WTC11 (cell line): Measurements from ENCODE around the gene NCKAP5. TPM values are rescaled to one million over a fixed set of nuclear protein-coding genes. Genes with fewer than 3 reads are reported as not detected.

Experiments used
- ATAC-seq: fragments of 200-7000 bp; cut with Tn5 transposase; 2 replicates; pipeline ENCODE4 v1.10.0; 2021; ENCODE audit warnings: mild to moderate bottlenecking, moderate library complexity
- CTCF ChIA-PET: fragments of 300-600 bp; sonication (Branson Sonifier 250); formaldehyde crosslinking; loops from one replicate; lab custom pipeline; 2021; ENCODE audit warnings: antibody characterized with exemption; lab: Charles Lee
- POLR2A ChIA-PET: fragments of 350-600 bp; sonication (Branson Sonifier 250); formaldehyde crosslinking; loops from one replicate; lab custom pipeline; 2021; ENCODE audit warnings: antibody characterized with exemption; lab: Charles Lee
- DNase-seq: peaks from one replicate; pipeline ENCODE4 v3.0.0; 2021; ENCODE audit warnings: low spot score
- H3K27ac Mint-ChIP-seq: 2 replicates; pipeline ENCODE4 v1.8.0; 2021; ENCODE audit warnings: mixed read lengths
- H3K27me3 Mint-ChIP-seq: 2 replicates; pipeline ENCODE4 v1.8.0; 2021; ENCODE audit warnings: low read depth, mild to moderate bottlenecking, moderate library complexity, mixed read lengths
- H3K36me3 Mint-ChIP-seq: 2 replicates; pipeline ENCODE4 v1.8.0; 2021; ENCODE audit warnings: mixed read lengths
- H3K4me1 Mint-ChIP-seq: 2 replicates; pipeline ENCODE4 v1.8.0; 2022; ENCODE audit warnings: mixed read lengths
- H3K4me3 Mint-ChIP-seq: 2 replicates; pipeline ENCODE4 v1.8.0; 2021; ENCODE audit warnings: mild to moderate bottlenecking, moderate library complexity, mixed read lengths
- H3K9me3 Mint-ChIP-seq: 2 replicates; pipeline ENCODE4 v1.8.0; 2021; ENCODE audit warnings: mixed read lengths
- ARID4B ChIP-seq: sonication (generic); formaldehyde crosslinking; IDR thresholded peaks from 2 replicates; pipeline ENCODE4 v1.8.0; 2023; ENCODE audit warnings: missing genetic modification reagents, mild to moderate bottlenecking, borderline replicate concordance
- CREM ChIP-seq: sonication (generic); formaldehyde crosslinking; IDR thresholded peaks from 2 replicates; pipeline ENCODE4 v1.8.1; 2022; ENCODE audit warnings: mild to moderate bottlenecking, missing genetic modification reagents, moderate library complexity
- E2F4 ChIP-seq: sonication (generic); formaldehyde crosslinking; IDR thresholded peaks from 2 replicates; pipeline ENCODE4 v1.8.1; 2022; ENCODE audit warnings: low read depth, mild to moderate bottlenecking, moderate library complexity, missing genetic modification reagents, borderline replicate concordance
- ETV6 ChIP-seq: sonication (generic); formaldehyde crosslinking; IDR thresholded peaks from 2 replicates; pipeline ENCODE4 v1.8.1; 2022; ENCODE audit warnings: mild to moderate bottlenecking, missing genetic modification reagents
- GABPB1 ChIP-seq: sonication (generic); formaldehyde crosslinking; IDR thresholded peaks from 2 replicates; pipeline ENCODE4 v1.8.1; 2023; ENCODE audit warnings: mild to moderate bottlenecking, missing genetic modification reagents
- HMGA2 ChIP-seq: fragments of 250-450 bp; sonication (Bioruptor Pico); IDR thresholded peaks from 2 replicates; pipeline ENCODE4 v1.4.0; 2021; ENCODE audit warnings: mild to moderate bottlenecking, moderate library complexity
- NR2C2 ChIP-seq: sonication (generic); formaldehyde crosslinking; IDR thresholded peaks from 2 replicates; pipeline ENCODE4 v1.8.0; 2022; ENCODE audit warnings: mild to moderate bottlenecking, missing genetic modification reagents
- RELA ChIP-seq: sonication (generic); formaldehyde crosslinking; IDR thresholded peaks from 2 replicates; pipeline ENCODE4 v1.8.1; 2022; ENCODE audit warnings: missing genetic modification reagents, mild to moderate bottlenecking, borderline replicate concordance
- SP1 ChIP-seq: sonication (generic); formaldehyde crosslinking; conservative IDR thresholded peaks from 2 replicates; pipeline ENCODE4 v1.8.1; 2022; ENCODE audit warnings: missing genetic modification reagents
- TEAD4 ChIP-seq: sonication (generic); formaldehyde crosslinking; IDR thresholded peaks from 2 replicates; pipeline ENCODE4 v1.8.0; 2022; ENCODE audit warnings: mild to moderate bottlenecking, missing genetic modification reagents
- ZNF121 ChIP-seq: sonication (generic); formaldehyde crosslinking; IDR thresholded peaks from 2 replicates; pipeline ENCODE4 v1.8.0; 2023; ENCODE audit warnings: missing genetic modification reagents
- ZNF219 ChIP-seq: sonication (generic); formaldehyde crosslinking; IDR thresholded peaks from 2 replicates; pipeline ENCODE4 v1.8.0; 2023; ENCODE audit warnings: missing genetic modification reagents, mild to moderate bottlenecking, borderline replicate concordance
- ZSCAN18 ChIP-seq: fragments of 250-450 bp; sonication (Bioruptor Pico); IDR thresholded peaks from 2 replicates; pipeline ENCODE4 v2.1.2; 2022; ENCODE audit warnings: mild to moderate bottlenecking, moderate library complexity
- total RNA-seq: library from RNA; stranded (reverse); gene quantifications from 3 replicates; pipeline ENCODE4 v1.2.3, GENCODE V29; 2021
- TF ChIP-seq, protein P1 (sequence below): sonication (generic); formaldehyde crosslinking; IDR thresholded peaks from 2 replicates; pipeline ENCODE4 v1.8.1; 2022; ENCODE audit warnings: mild to moderate bottlenecking, missing genetic modification reagents, moderate library complexity, borderline replicate concordance
- TF ChIP-seq, protein P2 (sequence below): sonication (generic); formaldehyde crosslinking; IDR thresholded peaks from 2 replicates; pipeline ENCODE4 v1.8.0; 2022; ENCODE audit warnings: mild to moderate bottlenecking, missing genetic modification reagents

Gene NCKAP5
- total RNA-seq, 1 experiment from 2014 or later, result 0.55 TPM

DNA sequence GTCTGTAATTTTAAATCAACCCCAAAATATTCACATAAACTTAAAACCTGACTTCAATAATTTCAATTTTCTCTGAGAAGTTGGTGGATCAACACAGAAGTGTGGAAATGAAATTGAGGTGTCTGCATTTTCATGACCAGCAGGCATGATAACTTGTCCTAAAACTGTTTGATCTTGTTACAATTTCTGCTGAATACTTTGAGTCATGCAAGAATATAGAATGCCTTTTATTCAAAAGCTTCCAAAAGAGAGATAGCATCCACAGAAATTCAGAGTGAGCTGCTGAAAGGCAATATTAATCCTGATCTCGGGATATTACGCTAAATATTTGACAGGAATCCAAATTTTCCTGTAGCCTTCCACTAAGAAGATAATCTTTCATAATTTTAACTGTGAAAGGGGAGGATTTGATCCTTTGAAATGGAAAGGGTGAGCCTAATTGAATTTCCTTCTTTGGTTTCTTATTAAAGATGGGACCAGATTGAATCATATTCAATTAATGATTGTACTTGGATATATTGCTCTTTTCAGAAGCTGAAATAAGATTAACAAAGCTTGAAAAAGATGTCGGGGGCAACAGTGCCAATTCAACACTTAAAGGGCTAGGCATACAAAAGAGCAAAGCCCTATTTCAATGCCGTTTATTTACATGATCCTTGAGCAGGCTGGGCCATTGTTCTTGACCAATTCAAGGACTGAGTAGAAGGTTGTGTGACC lies 129.3 kb downstream of the NCKAP5 start (continued):
- TF ChIP-seq, protein P1, sequence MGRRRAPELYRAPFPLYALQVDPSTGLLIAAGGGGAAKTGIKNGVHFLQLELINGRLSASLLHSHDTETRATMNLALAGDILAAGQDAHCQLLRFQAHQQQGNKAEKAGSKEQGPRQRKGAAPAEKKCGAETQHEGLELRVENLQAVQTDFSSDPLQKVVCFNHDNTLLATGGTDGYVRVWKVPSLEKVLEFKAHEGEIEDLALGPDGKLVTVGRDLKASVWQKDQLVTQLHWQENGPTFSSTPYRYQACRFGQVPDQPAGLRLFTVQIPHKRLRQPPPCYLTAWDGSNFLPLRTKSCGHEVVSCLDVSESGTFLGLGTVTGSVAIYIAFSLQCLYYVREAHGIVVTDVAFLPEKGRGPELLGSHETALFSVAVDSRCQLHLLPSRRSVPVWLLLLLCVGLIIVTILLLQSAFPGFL (CRISPR knock-in tag), result no peak
- TF ChIP-seq HMGA2 (CRISPR knock-in tag), result no peak
- no peak for TF ChIP-seq NR2C2 (CRISPR knock-in tag)
- no peak for TF ChIP-seq ARID4B (CRISPR knock-in tag)
- TF ChIP-seq ETV6 (CRISPR knock-in tag), result no peak
- TF ChIP-seq, protein P2, sequence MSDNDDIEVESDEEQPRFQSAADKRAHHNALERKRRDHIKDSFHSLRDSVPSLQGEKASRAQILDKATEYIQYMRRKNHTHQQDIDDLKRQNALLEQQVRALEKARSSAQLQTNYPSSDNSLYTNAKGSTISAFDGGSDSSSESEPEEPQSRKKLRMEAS (CRISPR knock-in tag), result no peak
- no peak for TF ChIP-seq CREM (CRISPR knock-in tag)
- no peak for TF ChIP-seq E2F4 (CRISPR knock-in tag)
- TF ChIP-seq RELA (CRISPR knock-in tag), result no peak
- no peak for TF ChIP-seq SP1 (CRISPR knock-in tag)
- TF ChIP-seq ZNF219 (CRISPR knock-in tag), result no peak

- POLR2A ChIA-PET, result no interaction called here
- ATAC-seq, result no peak
- TF ChIP-seq NR2C2 (CRISPR knock-in tag) (no peak), ZNF121 (CRISPR knock-in tag) (no peak)
- no peak overlapping the region for H3K4me3 Mint-ChIP-seq
- H3K4me1 Mint-ChIP-seq, result peaks cover 9% of the 10 kb centered on the region
- CTCF ChIA-PET, result no interaction called here
- H3K27ac Mint-ChIP-seq, result no peak overlapping the region
- H3K27me3 Mint-ChIP-seq, result no peaks in the 10 kb centered on the region
- no peaks in the 10 kb centered on the region for H3K9me3 Mint-ChIP-seq
- DNase-seq, result no peak
- H3K36me3 Mint-ChIP-seq, result no peaks in the 10 kb centered on the region
Measured at GRCh38 chr2:133438026-133438425, 130.2 kb downstream of the NCKAP5 start.

- Mint-ChIP-seq H3K27ac (no peak overlapping the region), H3K9me3 (no peaks in the 10 kb centered on the region), H3K36me3 (no peaks in the 10 kb centered on the region), H3K4me1 (peaks cover 9% of the 10 kb centered on the region), H3K27me3 (no peaks in the 10 kb centered on the region), H3K4me3 (no peak overlapping the region)
- ChIA-PET CTCF (no interaction called here), POLR2A (no interaction called here)
- DNase-seq (no peak), ATAC-seq (no peak)
- TF ChIP-seq ZSCAN18 (CRISPR knock-in tag) (no peak), TEAD4 (no peak), ARID4B (CRISPR knock-in tag) (no peak), GABPB1 (CRISPR knock-in tag) (no peak)
- TF ChIP-seq, protein P1 (CRISPR knock-in tag), result no peak
Measured at GRCh38 chr2:133437492-133437891, 130.8 kb downstream of the NCKAP5 start.
